Cerebellar nuclear complex (tissue), 1 donor: ENCODE data around the gene MXD1.
A peak's percentile ranks its signal among the peaks of the same experiment; 100 is the strongest.
"Not testable (repeated sequence)": the region's sequence is repeated elsewhere in the genome, so short reads cannot be mapped to it uniquely, and the experiment has no call there.

Experiments used
- DNase-seq, 2 experiments: peaks; one replicate each; lab custom pipeline; 2025; lab: John Stamatoyannopoulos, UW

MXD1 gene

GRCh38 chr2:69914950-69915945 is at the start of gene MXD1:
Gene MXD1, plus strand, starts transcription at chr2:69915109. Its CDS starts 222 bp downstream, at chr2:69915331.
- peak in 1 of 2 experiments; percentile 2 for DNase-seq

- DNase-seq = no peak
Observed at GRCh38 chr2:69888451-69888850, 26.5 kb upstream of the MXD1 start.

- DNase-seq = no peak
Observed at GRCh38 chr2:69889302-69889701, 25.6 kb upstream of the MXD1 start.

GRCh38 chr2:69890881-69891280 is 24.0 kb upstream of the MXD1 start:
- DNase-seq = no peak

GRCh38 chr2:69892838-69893424 is 22.0 kb upstream of the MXD1 start:
- DNase-seq = not testable (repeated sequence)

GRCh38 chr2:69893684-69894551 is 21.0 kb upstream of the MXD1 start, which contains the start of gene SNRNP27:
Gene SNRNP27, plus strand, starts transcription at chr2:69893956. Its CDS starts 29 bp downstream, at chr2:69893985.
- peak in 1 of 2 experiments; percentile 38 for DNase-seq

GRCh38 chr2:69894737-69895136 is 20.2 kb upstream of the MXD1 start:
- not testable (repeated sequence) for DNase-seq

- no peak for DNase-seq
Observed at GRCh38 chr2:69902213-69902922, 12.5 kb upstream of the MXD1 start.

GRCh38 chr2:69907216-69907615 is 7.7 kb upstream of the MXD1 start:
- DNase-seq = no peak

GRCh38 chr2:69911985-69912563 is 2.8 kb upstream of the MXD1 start:
- DNase-seq = peak in 1 of 2 experiments; percentile 11

GRCh38 chr2:69914164-69914949 is 552 bp upstream of the MXD1 start:
- peak; percentile 99 to 100 for DNase-seq

- DNase-seq = no peak
Observed at GRCh38 chr2:69916106-69916505, 1.2 kb downstream of the MXD1 start.

GRCh38 chr2:69917852-69918251 is 2.9 kb downstream of the MXD1 start:
- no peak for DNase-seq

- no peak for DNase-seq
Observed at GRCh38 chr2:69918401-69918800, 3.5 kb downstream of the MXD1 start.

GRCh38 chr2:69923116-69923515 is 8.2 kb downstream of the MXD1 start:
- DNase-seq = no peak

GRCh38 chr2:69926849-69927515 is 12.1 kb downstream of the MXD1 start:
- no peak for DNase-seq

GRCh38 chr2:69931832-69932595 is 17.1 kb downstream of the MXD1 start:
- no peak for DNase-seq

GRCh38 chr2:69932596-69932922 is 17.6 kb downstream of the MXD1 start:
- no peak for DNase-seq

GRCh38 chr2:69933254-69933828 is 18.4 kb downstream of the MXD1 start:
- no peak for DNase-seq
